Cerebellar nuclear complex (tissue), 1 donor: ENCODE measurements around the gene SRPX.

Experiments
- DNase-seq, 2 experiments: peaks; one replicate each; lab custom pipeline; 2025; lab: John Stamatoyannopoulos, UW

SRPX gene

DNA sequence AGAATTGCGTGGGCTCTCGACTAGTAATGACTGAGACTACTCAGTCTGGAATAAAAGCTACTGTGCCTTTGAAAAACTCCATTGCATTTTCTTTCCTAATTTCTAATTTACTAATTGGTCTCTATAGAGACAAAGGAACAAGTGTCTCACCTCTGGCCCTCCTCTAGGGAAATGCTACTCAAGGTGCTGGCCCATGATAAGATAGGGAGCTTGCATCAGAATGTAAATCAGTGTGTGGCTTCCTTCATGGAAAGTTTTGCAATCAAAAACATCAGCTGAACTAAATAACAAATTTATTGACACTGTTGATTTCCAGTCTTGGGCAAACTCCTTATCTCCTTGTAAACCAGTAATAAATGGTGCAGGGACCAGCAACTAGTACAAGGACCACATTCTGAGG is 81.8 kb downstream of the SRPX start:
- DNase-seq: no peak

DNA sequence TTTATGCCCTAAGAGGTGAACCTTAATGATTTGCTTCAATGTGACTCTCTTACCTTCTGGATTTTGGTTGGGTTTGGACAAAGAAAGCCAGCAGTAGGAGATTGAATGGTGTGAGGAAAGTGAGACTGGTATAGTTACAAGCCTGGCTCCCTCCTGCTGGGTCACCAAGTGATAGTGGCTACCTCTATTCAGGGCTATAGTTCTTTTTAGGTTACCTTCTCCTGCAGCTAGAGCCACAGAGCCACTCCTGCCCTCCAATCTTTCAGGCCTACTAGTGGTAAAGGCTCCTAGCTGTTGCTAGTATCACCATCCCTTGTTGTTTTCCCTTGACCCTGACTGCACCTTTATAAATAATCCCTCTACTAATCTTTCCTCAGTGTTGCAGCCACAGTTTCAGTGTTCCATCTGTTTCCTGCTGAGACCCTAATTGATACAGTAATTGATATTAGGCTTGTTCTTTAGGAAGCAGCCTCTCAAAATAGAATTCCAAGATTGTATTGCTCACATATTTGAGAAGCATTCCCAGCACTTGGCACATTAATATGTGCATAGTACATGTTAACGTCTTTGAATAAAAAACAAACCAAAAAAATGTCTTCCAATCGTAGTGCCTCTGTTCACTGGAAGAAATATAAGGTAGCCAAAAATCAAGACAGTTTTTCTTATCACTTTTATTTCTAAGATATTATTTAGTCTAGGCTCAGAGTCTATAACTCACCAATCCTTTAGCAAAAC is 82.3 kb downstream of the SRPX start:
- DNase-seq: no peak

DNA sequence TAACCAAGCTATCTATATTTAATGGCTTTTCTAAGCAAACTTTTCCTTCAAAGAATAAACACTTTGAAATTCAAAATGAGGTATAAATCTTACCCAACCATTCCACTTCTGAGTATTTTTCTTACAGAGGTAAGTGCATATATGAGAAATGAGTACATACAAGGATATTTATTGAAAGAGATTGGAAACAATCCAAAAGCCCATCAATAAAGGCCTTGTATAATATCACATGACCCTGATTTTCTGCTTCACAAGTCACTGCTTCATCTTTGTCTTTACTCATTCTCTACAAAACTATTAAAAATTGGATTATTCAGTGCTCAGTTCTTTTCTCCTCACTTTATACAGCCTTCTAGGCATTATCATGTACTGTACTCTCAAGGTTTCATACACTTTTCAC is 91.3 kb downstream of the SRPX start:
- no peak for DNase-seq

GRCh38 chrX:38127961-38128360 is 92.7 kb downstream of the SRPX start:
- no peak for DNase-seq

DNA sequence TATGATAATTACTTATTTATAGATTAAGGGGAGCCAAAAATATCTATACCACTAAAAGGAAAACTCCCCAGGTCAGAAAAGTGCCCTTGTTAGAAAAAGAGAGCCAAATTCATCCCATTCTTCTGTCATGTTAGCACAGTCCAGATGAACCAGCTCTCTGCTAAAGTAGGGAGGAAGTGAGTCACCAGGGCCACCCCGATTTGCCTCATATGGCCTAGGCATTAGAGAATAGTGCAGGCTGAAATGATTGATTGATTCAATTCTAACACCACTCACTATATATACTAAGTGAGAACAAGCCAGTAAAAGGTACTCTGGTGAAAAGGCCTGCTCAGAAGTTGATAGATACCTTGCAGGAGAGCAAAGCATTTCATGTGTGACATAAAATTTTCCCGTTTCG is 94.5 kb downstream of the SRPX start:
- DNase-seq: no peak

DNA sequence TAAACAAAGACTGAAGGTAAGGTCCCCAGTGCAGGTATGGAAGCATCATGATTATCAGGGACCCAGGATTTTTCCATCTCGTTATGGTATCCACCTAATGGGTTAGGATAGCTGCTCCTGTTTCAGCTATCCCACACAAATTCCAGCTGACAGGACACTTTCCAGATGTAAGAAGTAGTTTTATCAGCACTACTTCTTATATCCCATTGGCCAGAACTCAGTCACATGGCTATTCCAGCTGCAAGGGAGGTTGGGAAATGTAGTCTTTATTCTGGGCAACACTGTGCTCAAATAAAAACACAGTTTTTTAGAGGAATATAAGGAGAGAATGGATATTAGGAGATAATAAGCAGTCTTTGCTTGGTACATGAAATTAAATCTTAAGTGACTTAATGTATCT is 96.7 kb downstream of the SRPX start:
- DNase-seq: no peak

GRCh38 chrX:38117485-38117884 is 103.2 kb downstream of the SRPX start:
- no peak for DNase-seq

DNA sequence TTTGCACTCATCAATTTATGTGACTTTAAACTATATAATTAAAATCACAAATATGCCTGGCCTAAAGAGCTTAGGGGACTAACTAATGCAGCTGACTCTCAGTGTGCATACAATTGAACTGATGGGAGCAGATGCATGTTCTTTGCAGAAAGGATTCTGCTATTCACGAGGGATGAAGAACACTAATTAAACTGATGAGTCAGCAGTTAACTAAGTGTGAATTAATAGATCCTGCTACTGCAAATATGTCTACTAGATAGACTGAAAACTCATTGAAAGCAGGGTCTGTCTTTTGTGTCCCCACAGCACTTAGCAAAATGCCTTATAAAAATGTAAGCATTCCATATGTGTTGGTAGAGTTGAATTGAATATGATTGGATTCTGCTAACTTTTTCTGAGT is 104.0 kb downstream of the SRPX start:
- no peak for DNase-seq

DNA sequence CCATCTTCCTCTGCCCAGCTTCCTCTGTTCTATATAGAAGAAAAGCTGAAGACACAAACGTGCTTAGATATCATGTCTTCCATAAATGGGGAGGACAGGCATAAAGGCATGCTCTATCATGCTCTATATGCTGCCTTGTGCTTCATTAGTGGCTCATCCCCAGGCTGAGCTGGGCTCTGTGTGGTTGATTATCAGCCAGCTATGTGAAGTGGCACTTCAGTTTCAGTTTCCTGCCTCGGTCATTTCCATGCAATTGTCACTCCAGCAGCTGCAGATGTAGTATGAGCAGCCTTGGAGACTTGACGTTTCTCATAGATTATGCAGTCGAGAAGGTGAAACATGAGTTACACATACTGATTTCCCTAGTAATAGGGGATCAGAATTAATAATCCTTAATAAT is 108.1 kb downstream of the SRPX start:
- no peak for DNase-seq

GRCh38 chrX:38111196-38111595 is 109.5 kb downstream of the SRPX start:
- DNase-seq: no peak

DNA sequence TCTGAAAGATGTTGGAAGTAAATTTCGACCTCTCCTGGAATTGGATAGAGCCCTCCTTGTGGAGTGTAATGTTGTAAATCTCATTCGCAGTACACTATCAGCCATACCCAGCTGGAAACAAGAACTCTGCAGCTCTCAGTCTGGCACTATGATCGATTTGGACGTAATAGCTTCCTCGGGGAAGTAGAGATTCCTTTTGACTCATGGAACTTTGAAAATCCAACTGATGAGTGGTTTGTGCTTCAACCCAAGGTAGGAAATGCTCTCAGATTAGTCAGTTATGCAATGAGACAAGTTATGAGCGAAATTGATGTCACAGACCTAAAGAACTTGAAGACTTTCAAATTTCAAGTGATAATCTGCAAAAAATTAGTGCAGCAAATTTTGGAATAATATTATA is 110.4 kb downstream of the SRPX start:
- DNase-seq: no peak

GRCh38 chrX:38109042-38109898 is 111.4 kb downstream of the SRPX start:
- no peak for DNase-seq

GRCh38 chrX:38108364-38108763 is 112.3 kb downstream of the SRPX start:
- no peak for DNase-seq

- no peak for DNase-seq
Measured at GRCh38 chrX:38106991-38107655, 113.5 kb downstream of the SRPX start.

DNA sequence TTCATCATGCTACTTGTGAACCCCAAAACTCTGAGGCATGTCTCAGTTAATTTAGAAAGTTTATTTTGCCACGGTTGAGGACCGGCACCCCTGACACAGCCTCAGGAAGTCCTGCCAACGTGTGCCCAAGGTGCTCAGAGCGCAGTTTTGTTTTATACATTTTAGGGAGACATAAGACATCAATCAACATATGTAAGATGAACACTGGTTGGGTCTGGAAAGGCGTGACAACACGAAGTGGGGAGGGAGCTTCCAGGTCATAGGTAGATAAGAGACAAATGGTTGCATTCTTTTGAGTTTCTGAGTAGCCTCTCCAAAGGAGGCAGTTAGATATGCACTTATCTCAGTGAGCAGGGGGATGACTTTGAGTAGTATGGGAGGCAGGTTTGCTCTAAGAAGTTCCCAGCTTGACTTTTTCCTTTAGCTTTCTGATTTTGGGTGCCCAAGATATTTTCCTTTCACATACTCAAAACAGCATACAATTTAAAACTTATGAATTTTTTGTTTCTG is 115.4 kb downstream of the SRPX start:
- DNase-seq: no peak

DNA sequence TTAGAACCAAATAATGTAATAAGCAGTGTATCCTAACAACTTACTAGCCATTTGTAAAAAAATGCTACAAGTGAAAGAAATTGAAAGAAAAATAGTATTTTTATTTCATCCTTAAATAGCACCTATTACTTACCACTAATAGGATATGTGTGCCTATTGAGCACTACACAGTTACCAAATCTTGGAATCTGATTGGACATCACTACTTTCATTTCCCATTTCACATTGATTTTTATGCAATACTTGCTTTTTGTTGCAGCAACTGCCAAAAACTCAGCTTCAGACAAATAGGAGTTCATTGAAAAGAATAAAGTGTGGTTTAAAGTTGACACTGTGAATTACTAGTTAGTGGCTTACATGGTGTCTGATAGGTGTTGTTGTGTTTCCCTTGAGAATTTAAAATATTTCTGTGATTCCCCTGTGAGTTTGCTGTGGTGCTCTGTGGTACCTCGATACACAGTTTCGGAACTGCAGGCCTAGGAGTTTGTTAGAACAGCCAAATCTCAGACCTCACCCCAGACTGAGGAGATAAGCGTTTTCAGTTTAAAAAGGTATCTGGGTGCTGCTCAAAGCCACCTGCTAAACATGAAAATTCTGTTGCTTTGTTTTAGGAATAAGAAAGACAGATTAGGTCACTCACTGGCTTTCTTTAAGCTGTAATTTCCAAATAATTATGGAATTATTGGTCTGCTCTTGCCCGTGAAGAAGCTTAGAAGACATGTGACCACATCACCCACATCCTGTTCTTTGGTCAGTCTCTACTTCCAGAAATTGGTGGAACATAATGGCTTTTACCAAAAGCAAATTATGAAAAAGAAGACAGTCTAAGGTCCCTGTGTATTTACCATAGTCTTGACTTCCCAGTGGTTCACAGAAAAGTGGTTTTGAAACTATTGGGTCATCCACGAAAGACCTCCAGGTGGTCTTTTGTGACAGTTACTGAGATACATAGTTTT is 116.5 kb downstream of the SRPX start:
- DNase-seq: no peak

DNA sequence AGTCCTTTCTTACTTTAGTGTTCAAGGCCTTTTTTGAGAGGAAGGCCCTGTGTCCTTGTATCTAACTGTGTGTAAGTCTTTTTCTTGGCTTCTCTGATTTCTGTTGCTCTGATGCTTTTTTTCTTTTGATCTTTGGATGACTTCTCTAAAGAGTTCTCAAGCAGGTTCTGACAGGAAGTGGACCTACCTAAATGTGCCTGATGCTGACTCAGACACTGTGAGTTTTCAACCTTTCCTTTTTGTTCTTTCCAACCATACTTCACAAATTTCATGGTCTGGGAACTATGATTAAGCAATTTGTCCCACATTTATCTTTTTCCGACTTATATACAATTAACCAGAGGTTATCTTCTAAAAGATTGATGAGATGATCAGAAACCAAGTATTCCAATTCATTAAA is 117.8 kb downstream of the SRPX start:
- DNase-seq: no peak

DNA sequence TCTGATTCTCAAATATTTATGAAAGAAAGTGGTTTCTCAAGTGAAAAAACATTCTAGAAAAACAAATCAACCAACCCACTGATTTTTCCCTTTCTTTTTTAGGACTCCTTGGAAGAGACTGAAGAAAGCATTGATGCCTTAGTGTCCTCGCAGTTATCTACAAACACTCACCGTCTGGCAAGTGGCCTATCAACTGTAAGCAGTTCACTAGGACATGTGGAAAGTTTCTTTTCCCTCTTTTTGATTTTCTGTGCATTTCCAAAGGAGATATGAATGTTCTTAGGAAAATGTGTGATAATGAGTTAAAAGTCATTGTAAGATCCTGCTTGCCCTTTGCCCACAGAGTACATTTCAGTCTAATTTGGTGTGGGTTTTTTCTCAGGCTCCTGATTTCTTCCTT is 118.4 kb downstream of the SRPX start:
- no peak for DNase-seq

DNA sequence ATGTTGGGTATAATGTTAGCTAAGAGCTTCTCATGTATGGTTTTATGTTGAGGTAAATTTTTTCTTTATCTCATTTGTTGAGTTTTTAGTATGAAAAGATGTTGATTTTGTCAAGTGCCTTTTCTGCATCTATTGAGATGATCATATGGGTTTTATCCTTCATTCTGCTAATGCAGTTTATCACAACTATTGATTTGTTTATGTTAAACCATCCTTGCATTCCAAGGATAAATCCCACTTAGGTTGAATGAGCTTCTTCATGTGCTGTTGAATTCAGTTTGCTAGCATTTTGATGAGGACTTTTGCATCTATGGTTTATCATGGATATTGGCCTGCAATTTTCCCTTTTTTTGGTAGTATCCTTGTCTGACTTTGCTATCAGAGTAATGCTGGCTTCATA is 121.0 kb downstream of the SRPX start:
- DNase-seq: no peak
